Gastroesophageal sphincter (tissue), 4 donors: Measurements from ENCODE around the gene R3HDM2. TPM values are rescaled to one million over a fixed set of nuclear protein-coding genes. Genes with fewer than 3 reads are reported as not detected.
"Not testable (repeated sequence)": the region's sequence is repeated elsewhere in the genome, so short reads cannot be mapped to it uniquely, and the experiment has no call there.

Source experiments
- ATAC-seq: fragments of 150-250 bp; one replicate; pipeline ENCODE4 v1.9.1; 2016; ENCODE audit warnings: mild to moderate bottlenecking, moderate library complexity
- H3K27ac ChIP-seq, 4 donors: fragments of 200-600 bp; sonication (generic) in 3 of 4; 1 replicate in 3 of 4; 2 replicates in 1 of 4; pipeline ENCODE4 v1.5.1; 2016 to 2019
- H3K27me3 ChIP-seq: fragments of 200-600 bp; sonication (generic); one replicate; pipeline ENCODE4 v1.5.1; 2019
- H3K36me3 ChIP-seq, 2 donors: fragments of 200-600 bp; sonication (generic); one replicate each; pipeline ENCODE4 v1.5.1; 2019; ENCODE audit warnings: control low read depth in 1 of 2
- H3K4me1 ChIP-seq, 3 donors: fragments of 200-600 bp; sonication (generic); 1 replicate in 2 of 3; 2 replicates in 1 of 3; pipeline ENCODE4 v1.5.1; 2016 to 2019; ENCODE audit warnings: control low read depth in 2 of 3
- H3K4me3 ChIP-seq, 2 donors: fragments of 200-600 bp; sonication (generic); one replicate each; pipeline ENCODE4 v1.5.1; 2019; ENCODE audit warnings: mild to moderate bottlenecking in 1 of 2, moderate library complexity in 1 of 2
- H3K9me3 ChIP-seq, 3 donors: fragments of 200-600 bp; sonication (generic); one replicate each; pipeline ENCODE4 v1.5.1; 2017 to 2019; ENCODE audit warnings: control low read depth in 2 of 3
- CTCF ChIP-seq, 4 experiments: fragments of 200-600 bp in 2 of 4; fragments of 450-650 bp in 2 of 4; sonication (generic) in 1 of 4; IDR thresholded peaks; one replicate each; pipeline ENCODE4 v1.5.1; 2017 to 2019; ENCODE audit warnings: antibody characterized with exemption in 4 of 4, mild to moderate bottlenecking in 2 of 4, moderate library complexity in 2 of 4
- EP300 ChIP-seq: sonication (generic); formaldehyde crosslinking; IDR thresholded peaks from one replicate; pipeline ENCODE4 v1.6.1; 2017; ENCODE audit warnings: antibody characterized with exemption, mild to moderate bottlenecking
- POLR2A ChIP-seq, 2 donors: fragments of 450-650 bp; IDR thresholded peaks; one replicate each; pipeline ENCODE4 v1.6.1; 2017; ENCODE audit warnings: antibody characterized with exemption in 2 of 2, mild to moderate bottlenecking in 2 of 2, moderate library complexity in 1 of 2
- POLR2AphosphoS5 ChIP-seq: sonication (generic); formaldehyde crosslinking; IDR thresholded peaks from one replicate; pipeline ENCODE4 v1.6.1; 2017; ENCODE audit warnings: antibody characterized with exemption
- WGBS, 2 donors: methylation state at CpG; one replicate each; pipeline ENCODE4 v1.1.5; 2018; ENCODE audit warnings: low coverage in 1 of 2; 5-methylcytosine and 5-hydroxymethylcytosine counted together
- total RNA-seq, 4 donors: library from RNA; depleted of rRNA; stranded (reverse); fragments of >200 nt; gene quantifications; one replicate each; pipeline ENCODE4 v1.1.0, GENCODE V29; 2016

The R3HDM2 gene
- total RNA-seq, 4 donors from 2014 or later = 38.0 to 60.1 (median 45.9) TPM

GRCh38 chr12:57441846-57442427 lies 11.1 kb upstream of the R3HDM2 start:
- 17 to 86% methylated on average over 1 of the region's 1 CpG for WGBS, 2 donors
- Histone ChIP-seq H3K27ac (no peak overlapping the region), H3K9me3 (peaks cover 0 to 9% (median 0%) of the 10 kb centered on the region in 3 donors), H3K36me3 (no peaks in the 10 kb centered on the region), H3K4me1 (no peaks in the 10 kb centered on the region), H3K27me3 (peaks cover 6% of the 10 kb centered on the region), H3K4me3 (no peak overlapping the region)
- ATAC-seq = no peak
- no peak for TF ChIP-seq POLR2A (IDR thresholded peaks at IDR 0.05)
- TF ChIP-seq POLR2AphosphoS5 = no peak
- TF ChIP-seq EP300 = no peak
- no peak for TF ChIP-seq CTCF (IDR thresholded peaks at IDR 0.05)

GRCh38 chr12:57441393-57441792 lies 10.6 kb upstream of the R3HDM2 start:
- WGBS, 2 donors = 70 to 80% methylated on average over 2 of the region's 2 CpGs
- not testable (repeated sequence) for H3K4me1 ChIP-seq, ATAC-seq, H3K9me3 ChIP-seq, H3K36me3 ChIP-seq, H3K27ac ChIP-seq, H3K27me3 ChIP-seq, H3K4me3 ChIP-seq

- H3K9me3 ChIP-seq = peaks cover 0 to 9% (median 0%) of the 10 kb centered on the region in 3 donors
- WGBS, 2 donors = 77 to 81% methylated on average over 3 to 4 of the region's 4 CpGs
- no peaks in the 10 kb centered on the region for H3K4me1 ChIP-seq
- peaks cover 6% of the 10 kb centered on the region for H3K27me3 ChIP-seq
- H3K36me3 ChIP-seq = no peaks in the 10 kb centered on the region
- no peak for ATAC-seq
- no peak for TF ChIP-seq POLR2AphosphoS5
- TF ChIP-seq CTCF (IDR thresholded peaks at IDR 0.05) = no peak
- TF ChIP-seq EP300 = no peak
- TF ChIP-seq POLR2A (IDR thresholded peaks at IDR 0.05) = no peak
- H3K27ac ChIP-seq = no peak overlapping the region
- no peak overlapping the region for H3K4me3 ChIP-seq
Measured at GRCh38 chr12:57439762-57440266, 9.0 kb upstream of the R3HDM2 start.

- Histone ChIP-seq H3K27ac (no peak overlapping the region), H3K9me3 (peaks cover 0 to 9% (median 0%) of the 10 kb centered on the region in 3 donors), H3K27me3 (peaks cover 6% of the 10 kb centered on the region), H3K4me3 (no peak overlapping the region), H3K36me3 (no peaks in the 10 kb centered on the region), H3K4me1 (no peaks in the 10 kb centered on the region)
- no peak for ATAC-seq
- WGBS, 2 donors = 44% methylated on average over 1 of the region's 1 CpG; no CpG with 5 or more reads in 1 of the 2 donors
- TF ChIP-seq POLR2A (IDR thresholded peaks at IDR 0.05) (no peak), CTCF (IDR thresholded peaks at IDR 0.05) (no peak), POLR2AphosphoS5 (no peak), EP300 (no peak)
Measured at GRCh38 chr12:57438400-57438799, 7.6 kb upstream of the R3HDM2 start.

GRCh38 chr12:57435293-57435692 lies 4.5 kb upstream of the R3HDM2 start:
- Histone ChIP-seq H3K27ac (no peak overlapping the region), H3K9me3 (no peaks in the 10 kb centered on the region), H3K4me1 (peaks cover 0 to 5% (median 0%) of the 10 kb centered on the region in 3 donors), H3K27me3 (no peaks in the 10 kb centered on the region), H3K4me3 (no peak overlapping the region), H3K36me3 (no peaks in the 10 kb centered on the region)
- 56 to 75% methylated on average over 2 to 4 of the region's 4 CpGs for WGBS, 2 donors
- ATAC-seq = no peak
- TF ChIP-seq CTCF (IDR thresholded peaks at IDR 0.05) (no peak), POLR2AphosphoS5 (no peak), POLR2A (IDR thresholded peaks at IDR 0.05) (no peak), EP300 (no peak)
